D721Med (cell line): ENCODE results near the gene DIAPH2.

Source experiments
- DNase-seq: peaks from one replicate; pipeline ENCODE4 v3.0.0; 2011; ENCODE audit warnings: low spot score; ENCODE audit not compliant: insufficient read length
- FAIRE-seq: peaks from 2 replicates; lab custom pipeline; 2011; peaks lifted over from hg19 to GRCh38; lab: Jason Lieb, UNC
- TF ChIP-seq, protein P1 (sequence below): IDR thresholded peaks from 2 replicates; pipeline ENCODE4 v1.5.1; 2012; ENCODE audit warnings: mild to moderate bottlenecking, control low read depth; ENCODE audit not compliant: insufficient read depth; ENCODE audit errors: missing control alignments

The DIAPH2 gene

DNA sequence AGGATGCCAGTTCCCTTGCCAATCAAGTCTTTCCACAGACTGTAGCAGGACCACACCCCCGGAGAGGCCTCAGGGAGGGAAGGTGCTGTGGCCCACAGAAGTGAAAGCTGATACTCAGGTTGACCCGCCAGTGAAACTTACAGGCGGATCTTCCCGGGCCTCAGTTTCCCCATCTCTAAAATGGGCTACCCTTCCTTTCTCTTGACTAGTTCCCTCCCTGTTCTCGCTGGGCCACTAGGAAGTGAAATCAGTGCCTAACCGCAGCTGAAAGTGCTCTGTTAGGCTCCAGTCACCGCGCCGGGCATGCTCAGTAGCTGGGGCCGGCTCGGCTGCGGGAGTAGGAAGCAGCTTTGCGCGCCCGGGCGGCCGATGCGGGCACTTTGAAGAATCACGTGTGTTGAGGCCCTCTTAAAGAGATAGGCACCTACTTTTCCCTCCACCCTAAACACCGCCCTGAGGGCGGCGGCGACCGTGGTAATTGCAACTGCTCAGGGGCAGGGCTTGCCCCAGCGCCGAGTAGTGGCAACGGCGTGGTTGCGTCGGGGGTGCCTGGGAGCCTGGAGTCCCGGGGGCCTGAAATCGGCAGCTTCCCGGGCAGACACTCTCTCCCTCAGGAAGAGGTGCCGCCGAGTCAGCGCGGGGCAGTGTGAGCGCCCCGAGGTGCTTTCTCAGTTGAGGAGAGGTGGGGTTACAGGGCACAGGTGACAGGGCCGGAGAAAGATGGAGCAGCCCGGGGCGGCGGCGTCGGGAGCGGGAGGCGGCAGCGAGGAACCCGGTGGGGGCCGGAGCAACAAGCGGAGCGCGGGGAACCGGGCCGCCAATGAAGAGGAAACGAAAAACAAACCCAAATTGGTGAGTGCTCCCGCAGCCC lies at the start of gene DIAPH2:
DIAPH2 (plus strand) TSS at position 504 of the 871 bp plus-strand sequence.
- TF ChIP-seq, protein P1, sequence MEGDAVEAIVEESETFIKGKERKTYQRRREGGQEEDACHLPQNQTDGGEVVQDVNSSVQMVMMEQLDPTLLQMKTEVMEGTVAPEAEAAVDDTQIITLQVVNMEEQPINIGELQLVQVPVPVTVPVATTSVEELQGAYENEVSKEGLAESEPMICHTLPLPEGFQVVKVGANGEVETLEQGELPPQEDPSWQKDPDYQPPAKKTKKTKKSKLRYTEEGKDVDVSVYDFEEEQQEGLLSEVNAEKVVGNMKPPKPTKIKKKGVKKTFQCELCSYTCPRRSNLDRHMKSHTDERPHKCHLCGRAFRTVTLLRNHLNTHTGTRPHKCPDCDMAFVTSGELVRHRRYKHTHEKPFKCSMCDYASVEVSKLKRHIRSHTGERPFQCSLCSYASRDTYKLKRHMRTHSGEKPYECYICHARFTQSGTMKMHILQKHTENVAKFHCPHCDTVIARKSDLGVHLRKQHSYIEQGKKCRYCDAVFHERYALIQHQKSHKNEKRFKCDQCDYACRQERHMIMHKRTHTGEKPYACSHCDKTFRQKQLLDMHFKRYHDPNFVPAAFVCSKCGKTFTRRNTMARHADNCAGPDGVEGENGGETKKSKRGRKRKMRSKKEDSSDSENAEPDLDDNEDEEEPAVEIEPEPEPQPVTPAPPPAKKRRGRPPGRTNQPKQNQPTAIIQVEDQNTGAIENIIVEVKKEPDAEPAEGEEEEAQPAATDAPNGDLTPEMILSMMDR, result no peak
- FAIRE-seq, result no peak
- DNase-seq, result no peak

DNA sequence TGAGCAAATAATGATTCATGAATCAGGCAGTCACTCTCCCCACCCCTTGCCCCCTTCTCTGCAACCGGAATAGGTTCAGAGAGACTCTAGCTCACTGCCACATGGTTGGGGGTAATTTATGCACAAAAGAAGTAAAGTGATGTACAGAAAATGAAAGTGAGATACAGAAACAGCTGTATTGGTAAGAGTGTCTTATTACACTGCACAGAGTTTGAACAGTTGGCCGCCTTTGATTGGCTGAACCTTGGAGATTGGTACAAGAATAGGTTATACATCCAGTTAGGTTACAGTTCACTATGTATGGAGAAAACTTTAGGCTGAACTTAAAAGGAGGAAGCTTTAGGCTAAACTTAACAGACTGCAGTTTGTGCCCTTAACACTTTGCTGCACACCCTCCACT lies 34.6 kb upstream of the DIAPH2 start:
- TF ChIP-seq, protein P1, result no peak
- DNase-seq (no peak), FAIRE-seq (no peak)

DNA sequence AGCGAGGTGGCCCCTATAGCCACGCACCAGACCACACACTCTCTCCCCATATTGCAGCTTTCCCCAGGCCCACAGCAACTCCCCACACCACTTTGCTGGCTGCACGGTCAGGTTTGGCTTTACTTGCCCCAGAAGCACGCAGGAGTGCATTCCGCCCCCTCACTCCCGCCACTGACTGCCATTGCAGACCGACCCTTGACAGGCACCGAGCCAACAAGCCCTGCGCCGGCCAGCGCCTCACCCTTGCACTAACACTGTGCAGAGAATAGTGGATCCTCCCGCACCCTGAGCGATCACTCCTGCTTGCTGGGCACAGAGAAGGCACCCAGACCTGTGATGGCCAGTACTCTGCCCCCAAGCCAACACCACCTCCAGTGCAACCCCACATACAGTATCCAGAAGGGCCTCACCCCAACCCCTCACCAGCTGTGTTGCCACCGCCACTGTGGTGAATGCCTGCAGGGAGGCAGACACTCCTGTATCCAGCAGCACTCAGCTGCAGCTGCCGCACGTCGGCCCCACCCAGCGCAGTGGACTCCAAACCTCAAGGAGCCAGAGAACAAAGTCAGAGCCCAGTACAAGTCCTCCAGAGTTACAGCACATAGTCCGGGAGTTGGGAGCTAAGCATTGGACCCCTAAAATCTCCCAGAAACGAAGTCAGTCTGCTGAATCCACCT lies 28.6 kb upstream of the DIAPH2 start:
- no peak for FAIRE-seq
- DNase-seq, result no peak

DNA sequence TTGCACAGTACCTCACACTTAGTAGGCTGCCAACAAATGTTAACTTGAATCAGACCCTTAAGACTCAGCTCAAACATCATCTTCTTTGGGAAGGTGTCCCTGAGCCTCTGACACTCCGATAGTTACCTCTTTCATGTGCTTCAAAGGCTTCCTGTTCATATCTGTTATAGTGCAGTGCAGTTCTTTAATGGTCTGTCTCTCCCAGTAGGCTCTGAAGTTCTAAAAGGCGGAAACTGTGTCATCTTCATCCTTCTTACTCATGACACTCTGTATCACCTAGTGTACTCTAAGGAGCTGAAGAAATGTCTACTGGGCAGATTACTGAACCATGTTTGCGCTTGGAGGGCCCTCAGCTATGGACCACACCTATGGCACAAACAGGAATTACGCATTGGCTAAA lies 2.1 kb upstream of the DIAPH2 start:
- FAIRE-seq, result no peak
- DNase-seq, result no peak

More for the DNA sequence above, 28.6 kb upstream of the DIAPH2 start:
- TF ChIP-seq, protein P1, result no peak

DNA sequence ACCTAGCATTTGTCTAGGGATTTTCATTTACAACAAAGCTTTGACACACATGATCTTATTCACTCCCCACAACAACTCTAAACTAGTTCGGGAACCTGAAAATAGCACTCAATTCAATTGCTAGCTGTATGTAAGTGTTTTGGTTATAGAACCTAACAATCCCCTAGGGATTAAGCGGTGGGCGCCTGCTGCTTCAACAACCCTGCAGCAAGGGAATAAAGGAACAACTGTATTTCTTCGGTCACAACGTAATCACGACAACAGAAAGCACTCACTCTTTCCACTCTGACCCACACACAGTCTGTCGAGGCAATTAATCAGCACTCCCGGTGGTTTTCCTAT lies 674 bp upstream of the DIAPH2 start:
- TF ChIP-seq, protein P1, result no peak
- no peak for FAIRE-seq
- no peak for DNase-seq

More for the DNA sequence above, 2.1 kb upstream of the DIAPH2 start:
- TF ChIP-seq, protein P1, result no peak

DNA sequence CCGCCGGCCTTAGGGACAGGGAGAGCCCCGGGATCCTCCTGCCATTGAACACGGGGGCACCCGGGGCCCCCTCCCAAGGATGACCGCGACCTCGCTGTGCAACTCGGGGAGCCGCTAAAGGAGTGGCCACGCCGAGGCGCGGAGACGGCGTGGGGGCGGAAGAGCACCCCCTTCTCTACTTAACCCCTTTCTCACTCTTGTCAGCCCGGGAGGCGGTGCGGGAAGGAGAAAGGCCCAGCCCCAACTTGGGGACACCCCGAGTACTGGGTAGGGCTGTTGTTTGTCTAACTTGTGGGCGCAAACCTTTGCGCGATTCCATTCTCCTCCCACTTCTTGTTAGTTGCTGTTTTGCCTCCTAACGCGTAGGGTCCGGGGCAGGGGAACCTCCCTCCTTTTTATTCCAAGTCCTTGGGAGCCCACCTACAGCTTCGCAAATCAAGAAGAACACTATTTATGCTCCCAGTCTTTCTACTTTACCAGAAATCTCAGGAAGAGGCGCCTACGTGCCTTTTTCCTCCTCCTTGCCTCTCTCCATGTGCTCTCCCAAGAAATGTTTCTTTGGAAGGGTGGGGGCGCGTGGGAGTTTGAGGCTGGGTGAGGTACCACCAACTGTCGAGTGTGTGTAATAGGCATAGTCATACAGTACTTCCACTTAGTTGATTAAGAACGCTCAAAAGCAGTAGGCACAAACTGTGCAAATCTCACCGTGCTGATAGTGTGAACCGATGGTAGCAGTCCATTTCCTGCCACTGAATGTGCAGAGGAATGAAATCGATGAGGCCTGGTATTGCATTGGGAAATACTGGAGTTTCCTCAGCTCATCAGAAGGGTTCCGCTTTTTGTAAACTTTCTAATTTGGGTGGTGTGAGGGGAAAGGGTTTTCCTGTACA lies 813 bp downstream of the DIAPH2 start:
- TF ChIP-seq, protein P1, result no peak
- DNase-seq (no peak), FAIRE-seq (no peak)
